HUDEP-2 (cell line): Measurements from ENCODE around the gene CACUL1.
A peak's percentile ranks its signal among the peaks of the same experiment; 100 is the strongest.

Source experiments
- DNase-seq, 76 experiments: peaks; one replicate each; lab custom pipeline; 2025; ENCODE audit not compliant: unreplicated experiment in 76 of 76; lab: John Stamatoyannopoulos, UW

Gene CACUL1

GRCh38 chr10:118735294-118735693 is 19.5 kb downstream of the CACUL1 start:
- no peak for DNase-seq

GRCh38 chr10:118734475-118734874 is 20.3 kb downstream of the CACUL1 start:
- peak in 1 of 76 experiments; percentile 18 for DNase-seq

- peak in 37 of 76 experiments; percentile 8 to 64 (median 30) for DNase-seq
Measured at GRCh38 chr10:118732245-118733165, 22.3 kb downstream of the CACUL1 start.

DNA sequence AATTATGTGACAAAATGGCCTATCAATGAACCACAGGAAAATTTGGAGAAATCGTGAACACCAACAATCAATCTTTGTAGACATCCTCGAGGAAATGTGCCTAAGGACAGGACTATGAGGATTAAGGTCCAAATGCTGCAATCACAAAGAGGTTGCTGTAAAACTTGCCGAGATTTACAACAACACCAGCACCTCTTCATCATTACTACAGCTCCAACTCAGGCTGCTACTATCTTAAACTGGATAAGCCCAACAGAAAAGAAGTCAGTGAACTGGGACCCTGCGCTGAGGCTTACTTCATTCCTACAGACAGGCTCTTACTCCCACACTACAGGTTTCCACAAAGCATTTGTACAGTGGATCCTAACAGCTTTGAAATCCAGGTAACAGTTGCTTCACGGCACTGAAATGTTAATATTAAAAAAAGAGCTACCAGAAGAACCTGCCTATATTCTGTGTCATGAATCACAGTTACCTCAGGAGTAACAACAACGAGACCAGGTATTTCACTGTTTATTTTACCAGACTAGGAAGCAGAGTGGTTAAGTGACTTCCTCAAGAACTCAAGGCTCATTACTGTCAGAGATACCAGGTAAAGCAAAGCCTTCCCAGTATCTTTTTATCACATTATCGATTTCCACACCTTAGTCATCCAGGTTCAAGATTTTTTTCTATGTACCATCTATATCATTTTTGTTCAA is 23.9 kb downstream of the CACUL1 start:
- DNase-seq, result no peak

DNA sequence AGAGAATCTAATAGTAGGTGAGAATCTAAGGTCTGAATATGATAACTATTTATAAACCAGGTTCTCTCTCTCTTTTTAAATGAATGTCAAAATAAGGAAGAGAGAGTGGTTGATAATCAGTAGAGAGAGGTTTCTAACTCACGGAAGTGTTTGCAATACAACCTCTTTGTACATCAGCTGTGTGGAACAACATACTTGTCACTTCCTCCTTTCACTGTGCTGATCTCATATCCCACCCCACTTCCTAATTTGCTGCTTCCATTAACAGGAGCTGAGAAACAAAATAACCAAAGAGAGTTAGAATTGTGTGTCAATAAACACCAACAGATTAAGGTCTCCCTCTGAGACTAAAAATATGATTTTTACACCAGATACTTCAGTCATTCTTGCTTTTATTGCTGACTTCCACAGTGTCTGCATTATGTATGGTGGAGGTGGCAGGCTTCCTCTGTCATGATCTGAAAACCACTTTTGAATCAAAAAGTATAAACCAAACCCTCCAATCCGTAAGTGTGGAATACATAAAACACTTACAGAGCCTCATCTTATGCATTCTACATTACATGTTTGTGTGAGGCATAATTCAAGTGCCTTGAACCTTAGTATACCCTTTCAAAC is 25.0 kb downstream of the CACUL1 start:
- no peak for DNase-seq

GRCh38 chr10:118729200-118729599 is 25.6 kb downstream of the CACUL1 start:
- DNase-seq, result no peak

DNA sequence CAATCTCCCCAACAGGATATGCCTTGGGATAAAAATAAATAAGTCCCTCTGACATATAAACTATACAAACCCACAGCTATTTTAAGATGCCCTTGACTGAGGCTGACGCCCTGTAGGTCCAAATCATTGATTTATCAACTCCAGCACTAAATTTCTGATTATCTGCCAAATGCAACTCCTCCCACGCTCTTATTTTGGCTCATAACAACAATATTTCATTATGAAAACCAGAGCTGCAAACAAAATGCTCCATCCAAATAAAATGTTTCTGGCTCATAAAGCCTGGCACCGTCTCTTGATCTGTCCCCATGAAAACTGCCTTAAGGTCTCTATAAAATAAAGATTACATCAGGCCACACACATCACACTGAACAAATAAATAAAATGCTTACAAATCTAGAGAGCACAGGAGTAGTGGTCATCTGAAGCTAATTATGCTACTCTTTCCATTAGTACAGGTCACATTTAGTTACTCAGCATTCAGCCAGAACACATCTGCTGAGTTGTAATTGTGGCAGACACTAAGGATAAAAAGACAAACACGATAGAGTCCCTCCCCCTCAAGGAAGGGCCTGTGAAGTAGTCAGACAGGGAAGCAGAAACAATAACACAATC is 28.8 kb downstream of the CACUL1 start:
- DNase-seq, result no peak

DNA sequence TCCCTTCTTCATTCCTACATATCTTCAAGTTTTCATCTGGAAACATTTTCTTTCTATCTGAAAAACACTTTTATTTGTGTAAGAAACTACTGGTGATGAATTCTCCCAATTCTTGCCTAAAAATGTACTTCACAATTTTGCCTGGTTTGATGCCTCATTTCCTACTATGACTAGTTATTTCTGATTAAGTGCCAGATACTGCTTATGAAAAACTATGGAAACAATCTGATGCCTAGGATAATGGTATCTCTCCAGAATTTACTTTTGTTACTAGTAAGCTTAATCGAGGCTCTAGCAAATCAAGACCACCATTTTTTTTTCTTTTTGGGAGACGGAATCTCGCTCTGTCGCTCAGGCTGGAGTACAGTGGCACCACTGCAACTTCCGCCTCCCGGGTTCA is 31.3 kb downstream of the CACUL1 start:
- DNase-seq, result no peak

GRCh38 chr10:118721539-118721876 is 33.3 kb downstream of the CACUL1 start:
- DNase-seq, result no peak

DNA sequence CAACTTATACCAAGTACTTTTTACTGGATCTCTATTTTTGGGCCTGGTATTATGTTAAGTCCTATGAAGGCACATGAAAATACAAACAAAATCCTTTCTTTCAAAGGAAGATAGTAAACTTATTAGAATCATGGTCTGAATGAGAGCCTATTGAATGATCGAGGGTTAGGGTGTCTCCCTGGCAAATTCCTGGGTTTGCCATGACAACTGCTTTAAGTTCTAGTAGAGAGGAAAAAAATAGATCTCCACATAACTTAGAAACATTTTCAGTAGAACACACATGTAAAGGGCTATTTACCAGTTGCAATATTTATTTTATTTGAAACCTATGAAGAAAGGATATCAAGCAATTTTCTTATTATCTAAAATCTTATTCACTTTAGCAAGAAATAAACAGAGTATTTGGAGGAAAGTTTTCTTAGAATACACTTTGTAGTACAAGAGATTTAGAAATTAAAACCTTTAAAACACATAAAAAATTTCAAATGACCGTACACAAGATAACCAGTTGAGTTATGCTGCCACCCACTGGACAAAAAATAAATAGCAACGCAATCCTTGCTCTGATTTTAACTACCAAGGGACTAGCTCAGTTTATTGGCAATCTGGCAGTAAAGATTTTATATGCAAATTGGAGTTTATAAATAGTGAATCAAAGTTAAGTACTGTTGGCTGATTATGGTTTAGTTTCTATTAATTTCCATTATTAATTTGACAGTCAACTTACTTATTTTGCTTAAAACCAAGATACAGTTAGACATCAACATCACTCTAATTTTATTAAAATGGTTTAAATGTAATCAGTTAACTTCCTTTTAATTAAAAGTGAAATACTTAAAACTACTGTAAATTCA is 33.9 kb downstream of the CACUL1 start:
- DNase-seq, result peak in 41 of 76 experiments; percentile 4 to 68 (median 33)

DNA sequence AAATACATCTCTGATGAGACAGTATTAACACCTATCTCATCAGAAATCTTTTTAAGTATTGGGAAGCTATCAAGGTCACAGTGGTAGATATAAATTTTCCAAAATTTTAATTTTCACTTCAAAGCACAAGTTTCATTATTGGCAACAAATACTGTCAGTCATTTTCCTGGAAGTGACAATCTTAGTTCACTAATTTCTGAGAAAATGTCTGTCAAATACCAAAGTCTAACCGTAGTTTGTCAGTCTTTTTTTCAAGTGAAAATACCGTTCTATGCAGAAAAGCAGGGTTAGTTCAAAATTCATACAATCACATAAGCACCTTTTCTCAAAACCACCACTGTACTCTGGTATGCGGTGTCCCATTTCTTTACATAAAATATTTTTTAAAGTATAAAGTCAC is 40.4 kb downstream of the CACUL1 start:
- DNase-seq, result no peak

GRCh38 chr10:118712930-118713634 is 41.7 kb downstream of the CACUL1 start:
- peak in 8 of 76 experiments; percentile 2 to 28 (median 18) for DNase-seq

DNA sequence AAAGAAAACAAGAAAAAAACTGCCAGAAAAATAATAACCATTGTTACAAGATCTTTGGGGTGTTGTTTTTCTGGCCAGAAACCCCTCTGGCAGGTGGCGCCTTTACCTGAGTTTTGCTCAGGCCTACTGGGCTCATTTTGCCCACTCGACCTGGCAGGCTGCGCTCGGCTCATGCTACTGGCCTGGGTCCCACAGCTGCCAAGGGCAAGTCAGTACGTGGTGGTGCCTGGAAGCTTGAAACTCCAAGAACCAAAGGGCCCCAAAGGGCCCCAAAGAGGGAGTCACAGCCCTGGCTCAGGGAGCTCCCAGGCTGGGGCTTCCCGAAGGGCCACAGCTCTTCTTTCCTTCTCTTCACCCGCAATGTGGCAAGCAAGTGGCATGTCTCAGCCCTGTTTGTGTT is 42.7 kb downstream of the CACUL1 start:
- no peak for DNase-seq

- no peak for DNase-seq
Measured at GRCh38 chr10:118710487-118710886, 44.3 kb downstream of the CACUL1 start.

GRCh38 chr10:118708571-118708970 is 46.2 kb downstream of the CACUL1 start:
- DNase-seq, result no peak

GRCh38 chr10:118704711-118705110 is 50.1 kb downstream of the CACUL1 start:
- no peak for DNase-seq

DNA sequence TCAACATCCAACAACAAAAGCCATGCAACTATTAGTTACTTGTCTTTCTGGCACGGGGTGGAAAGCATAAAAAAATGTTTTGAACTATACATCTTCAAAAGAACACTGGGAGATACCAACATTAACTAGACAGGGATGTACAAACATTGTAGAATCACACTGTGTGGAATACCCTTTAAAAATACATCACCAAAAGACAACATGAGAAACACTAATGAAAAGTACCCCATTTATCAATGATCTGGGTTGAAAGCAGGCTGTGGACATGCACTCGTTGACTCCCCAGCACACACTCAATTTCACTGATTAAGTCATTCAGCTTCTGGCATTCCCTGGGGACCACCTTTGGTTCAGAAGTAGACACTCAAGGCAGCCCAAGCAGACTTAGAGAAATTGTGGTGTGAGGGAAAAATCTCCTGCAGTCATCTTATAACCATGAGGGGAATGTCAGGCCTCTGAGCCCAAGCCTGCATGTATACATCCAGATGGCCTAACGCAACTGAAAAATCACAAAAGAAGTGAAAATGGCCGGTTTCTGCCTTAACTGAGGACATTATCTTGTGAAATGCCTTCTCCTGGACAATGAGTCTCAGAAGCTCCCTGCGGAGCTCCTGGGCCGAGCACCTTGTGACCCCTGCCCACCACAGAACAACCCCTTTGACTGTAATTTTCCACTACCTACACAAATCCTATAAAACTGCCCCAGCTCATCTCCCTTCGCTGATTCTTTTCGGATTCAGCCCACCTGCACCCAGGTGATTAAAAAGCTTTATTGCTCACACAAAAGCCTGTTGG is 53.0 kb downstream of the CACUL1 start:
- DNase-seq, result no peak

DNA sequence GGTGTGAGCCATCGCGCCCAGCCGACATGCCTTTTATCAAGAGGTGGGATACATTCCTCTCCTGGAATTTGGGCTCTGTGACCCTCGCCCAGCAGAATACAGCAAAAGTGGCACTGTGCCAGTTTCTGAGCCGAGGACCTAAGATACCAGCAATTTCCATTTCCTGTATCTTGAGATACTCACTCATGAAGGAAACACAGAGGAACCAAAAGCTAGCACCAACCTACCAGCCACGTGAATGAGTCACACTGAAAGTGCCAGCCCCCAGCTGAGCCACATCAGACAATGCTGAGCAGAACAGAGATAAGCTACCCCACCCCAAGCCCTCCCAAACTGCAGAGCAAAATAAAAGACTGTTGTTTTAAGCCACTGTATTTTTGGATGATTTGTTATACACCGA is 56.3 kb downstream of the CACUL1 start:
- peak in 74 of 76 experiments; percentile 27 to 96 (median 88) for DNase-seq

- DNase-seq, result no peak
Measured at GRCh38 chr10:118694848-118695247, 59.9 kb downstream of the CACUL1 start.
